Measurements from ENCODE around the gene OTOP3.
A peak's percentile ranks its signal among the peaks of the same experiment; 100 is the strongest.

DNA sequence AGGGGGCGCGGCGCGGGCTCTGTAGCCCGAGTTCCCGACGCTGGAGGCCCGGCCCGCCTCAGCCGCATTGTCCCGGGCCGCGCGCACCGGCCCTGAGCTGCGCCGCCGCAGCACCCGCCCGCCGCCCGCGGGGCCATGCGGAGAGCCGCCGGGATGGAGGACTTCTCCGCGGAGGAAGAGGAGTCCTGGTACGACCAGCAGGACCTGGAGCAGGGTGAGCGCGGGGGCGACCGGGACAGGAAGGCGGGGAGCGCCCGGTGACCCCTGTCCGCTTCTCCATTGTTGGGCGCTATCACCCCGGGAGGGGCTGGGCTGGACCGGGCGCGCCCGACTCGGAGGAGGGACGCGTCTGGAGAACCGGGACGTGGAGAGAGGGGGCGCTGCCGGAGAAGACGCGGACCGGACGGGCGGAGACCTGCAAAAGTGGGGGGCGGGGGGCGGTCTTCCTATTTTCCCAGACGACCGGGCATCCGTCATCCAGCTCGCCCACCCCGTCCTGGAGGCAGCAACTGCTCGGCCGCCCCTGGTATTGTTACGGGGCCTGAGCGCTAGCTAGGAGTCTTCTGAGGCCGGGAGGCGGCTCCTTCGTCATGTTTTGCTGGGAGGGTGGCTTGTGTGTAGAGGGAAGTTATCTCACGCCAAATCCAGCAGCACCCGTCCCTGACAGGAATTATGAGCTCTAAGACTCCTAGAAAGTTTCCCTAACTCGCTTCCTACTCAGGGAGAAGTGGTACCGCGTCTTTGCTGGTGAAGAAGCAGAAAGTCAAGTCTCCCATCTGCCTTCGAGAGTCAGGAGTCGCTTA, 52.4 kb downstream of the OTOP3 start:
- TF ChIP-seq, protein P1, sequence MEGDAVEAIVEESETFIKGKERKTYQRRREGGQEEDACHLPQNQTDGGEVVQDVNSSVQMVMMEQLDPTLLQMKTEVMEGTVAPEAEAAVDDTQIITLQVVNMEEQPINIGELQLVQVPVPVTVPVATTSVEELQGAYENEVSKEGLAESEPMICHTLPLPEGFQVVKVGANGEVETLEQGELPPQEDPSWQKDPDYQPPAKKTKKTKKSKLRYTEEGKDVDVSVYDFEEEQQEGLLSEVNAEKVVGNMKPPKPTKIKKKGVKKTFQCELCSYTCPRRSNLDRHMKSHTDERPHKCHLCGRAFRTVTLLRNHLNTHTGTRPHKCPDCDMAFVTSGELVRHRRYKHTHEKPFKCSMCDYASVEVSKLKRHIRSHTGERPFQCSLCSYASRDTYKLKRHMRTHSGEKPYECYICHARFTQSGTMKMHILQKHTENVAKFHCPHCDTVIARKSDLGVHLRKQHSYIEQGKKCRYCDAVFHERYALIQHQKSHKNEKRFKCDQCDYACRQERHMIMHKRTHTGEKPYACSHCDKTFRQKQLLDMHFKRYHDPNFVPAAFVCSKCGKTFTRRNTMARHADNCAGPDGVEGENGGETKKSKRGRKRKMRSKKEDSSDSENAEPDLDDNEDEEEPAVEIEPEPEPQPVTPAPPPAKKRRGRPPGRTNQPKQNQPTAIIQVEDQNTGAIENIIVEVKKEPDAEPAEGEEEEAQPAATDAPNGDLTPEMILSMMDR (conservative IDR thresholded peaks at IDR 0.05; ENCODE audit: low read depth, low read length): peak; percentile 42
- TF ChIP-seq CEBPB (IDR thresholded peaks at IDR 0.05; ENCODE audit: low read depth, low read length) (no peak), SMC3 (IDR thresholded peaks at IDR 0.05; ENCODE audit: low read depth, low read length) (peak; percentile 3; the same call in 1 of the 2 replicates), NFE2L2 (IDR thresholded peaks at IDR 0.05; ENCODE audit: low read depth, low read length) (no peak), BHLHE40 (IDR thresholded peaks at IDR 0.05; ENCODE audit: low read depth, low read length) (no peak), RFX5 (IDR thresholded peaks at IDR 0.05; ENCODE audit: low read depth, low read length) (no peak), POLR2A (IDR thresholded peaks at IDR 0.05; ENCODE audit: low read depth, low read length) (peak; percentile 73), MXI1 (IDR thresholded peaks at IDR 0.05; ENCODE audit: borderline replicate concordance, low read depth, low read length) (peak; percentile 63; the same call in 1 of the 2 replicates), RAD21 (IDR thresholded peaks at IDR 0.05; ENCODE audit: low read length) (no peak), RCOR1 (IDR thresholded peaks at IDR 0.05; ENCODE audit: insufficient replicate concordance, low read length) (no peak), MAFK (IDR thresholded peaks at IDR 0.05; ENCODE audit: low read depth, low read length) (no peak), CHD1 (IDR thresholded peaks at IDR 0.05; ENCODE audit: low read depth, low read length) (0 out of 2 replicates have a peak, but pooled peaks have one; percentile 89), MAZ (IDR thresholded peaks at IDR 0.05; ENCODE audit: borderline replicate concordance, low read depth, low read length) (peak; percentile 55; the same call in 1 of the 2 replicates)
- TF ChIP-seq, protein P2, sequence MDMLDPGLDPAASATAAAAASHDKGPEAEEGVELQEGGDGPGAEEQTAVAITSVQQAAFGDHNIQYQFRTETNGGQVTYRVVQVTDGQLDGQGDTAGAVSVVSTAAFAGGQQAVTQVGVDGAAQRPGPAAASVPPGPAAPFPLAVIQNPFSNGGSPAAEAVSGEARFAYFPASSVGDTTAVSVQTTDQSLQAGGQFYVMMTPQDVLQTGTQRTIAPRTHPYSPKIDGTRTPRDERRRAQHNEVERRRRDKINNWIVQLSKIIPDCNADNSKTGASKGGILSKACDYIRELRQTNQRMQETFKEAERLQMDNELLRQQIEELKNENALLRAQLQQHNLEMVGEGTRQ (IDR thresholded peaks at IDR 0.05; ENCODE audit: low read depth, low read length): no peak
